PC-9 (cell line): Measurements from ENCODE around the gene DPPA5.

Source experiments
- EZH2 ChIP-seq: fragments of 200-600 bp; sonication (generic); IDR thresholded peaks from 2 replicates; pipeline ENCODE4 v1.8.0; 2017; ENCODE audit warnings: antibody characterized with exemption, low read depth
- TF ChIP-seq, protein P1 (sequence below): fragments of 200-600 bp; sonication (generic); conservative IDR thresholded peaks from 2 replicates; pipeline ENCODE4 v1.6.1; 2017; ENCODE audit warnings: mixed run types, antibody characterized with exemption, mild to moderate bottlenecking, moderate library complexity

DNA sequence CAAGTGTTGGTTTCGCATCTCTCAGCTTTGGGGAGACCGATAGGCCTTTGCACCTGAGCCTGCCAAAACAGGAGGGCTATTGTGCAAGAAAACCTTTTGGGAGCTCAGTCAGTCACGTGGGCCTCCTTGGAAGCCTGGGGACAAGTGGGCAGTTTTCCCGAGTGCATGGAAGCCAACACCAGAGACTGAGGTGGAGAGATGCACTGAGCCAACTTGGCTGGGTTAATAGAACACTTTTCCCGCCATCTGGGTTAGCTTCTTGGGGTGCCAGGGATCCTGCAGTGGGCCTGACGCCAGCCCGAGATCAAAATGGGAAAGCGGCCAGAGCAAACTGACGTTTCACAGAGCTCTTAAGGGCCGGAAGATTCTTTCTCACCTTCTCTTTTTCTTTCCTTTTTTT is 18.4 kb upstream of the DPPA5 start:
- TF ChIP-seq, protein P1, sequence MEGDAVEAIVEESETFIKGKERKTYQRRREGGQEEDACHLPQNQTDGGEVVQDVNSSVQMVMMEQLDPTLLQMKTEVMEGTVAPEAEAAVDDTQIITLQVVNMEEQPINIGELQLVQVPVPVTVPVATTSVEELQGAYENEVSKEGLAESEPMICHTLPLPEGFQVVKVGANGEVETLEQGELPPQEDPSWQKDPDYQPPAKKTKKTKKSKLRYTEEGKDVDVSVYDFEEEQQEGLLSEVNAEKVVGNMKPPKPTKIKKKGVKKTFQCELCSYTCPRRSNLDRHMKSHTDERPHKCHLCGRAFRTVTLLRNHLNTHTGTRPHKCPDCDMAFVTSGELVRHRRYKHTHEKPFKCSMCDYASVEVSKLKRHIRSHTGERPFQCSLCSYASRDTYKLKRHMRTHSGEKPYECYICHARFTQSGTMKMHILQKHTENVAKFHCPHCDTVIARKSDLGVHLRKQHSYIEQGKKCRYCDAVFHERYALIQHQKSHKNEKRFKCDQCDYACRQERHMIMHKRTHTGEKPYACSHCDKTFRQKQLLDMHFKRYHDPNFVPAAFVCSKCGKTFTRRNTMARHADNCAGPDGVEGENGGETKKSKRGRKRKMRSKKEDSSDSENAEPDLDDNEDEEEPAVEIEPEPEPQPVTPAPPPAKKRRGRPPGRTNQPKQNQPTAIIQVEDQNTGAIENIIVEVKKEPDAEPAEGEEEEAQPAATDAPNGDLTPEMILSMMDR: no peak
- TF ChIP-seq EZH2: no peak
